HepG2 (cell line): ENCODE measurements around the gene PPEF2. TPM values are rescaled to one million over a fixed set of nuclear protein-coding genes. Genes with fewer than 3 reads are reported as not detected.

Experiments used
- ATAC-seq: fragments of 200-7000 bp; cut with Tn5 transposase; 3 replicates; pipeline ENCODE4 v1.9.1; 2020; ENCODE audit warnings: mild to moderate bottlenecking, moderate library complexity
- BruUV-seq: library from RNA; stranded (reverse); fragments of 400-500 nt; replicated peaks from 2 replicates; lab custom pipeline; 2021; lab: Mats Ljungman, UMichigan
- CTCF ChIA-PET: fragments of 300-600 bp; formaldehyde crosslinking; extraction: SDS; loops from one replicate; lab custom pipeline; 2021; ENCODE audit warnings: low total read pairs, inconsistent platforms, low intra/inter-chr PET ratio; lab: Yijun Ruan, JAX
- POLR2A ChIA-PET: fragments of 350-600 bp; sonication (Branson Sonifier 250); formaldehyde crosslinking; loops from one replicate; lab custom pipeline; 2020; ENCODE audit warnings: antibody characterized with exemption, inconsistent platforms; lab: Yijun Ruan, JAX
- DNase-seq: peaks from one replicate; pipeline ENCODE4 v3.0.0-alpha.2; 2015; ENCODE audit warnings: low spot score
- FAIRE-seq: peaks from 3 replicates; lab custom pipeline; 2011; peaks lifted over from hg19 to GRCh38; lab: Jason Lieb, UNC
- H2AFZ ChIP-seq: one replicate; pipeline ENCODE4 v1.6.1; 2011; ENCODE audit warnings: low read length, inconsistent platforms
- H3K27ac ChIP-seq: fragments of 300-600 bp; 3 replicates; pipeline ENCODE4 v1.8.0; 2011; ENCODE audit warnings: mixed run types, mild to moderate bottlenecking, mixed read lengths, low read length, inconsistent platforms; ENCODE audit not compliant: insufficient read depth; ENCODE audit errors: extremely low read length
- H3K27me3 ChIP-seq, 2 experiments: fragments of 200-600 bp in 1 of 2; 2 replicates in 1 of 2; 3 replicates in 1 of 2; pipeline versions ENCODE4 v1.6.0 to v1.8.0; 2011; ENCODE audit warnings: low read length in 2 of 2, mild to moderate bottlenecking in 2 of 2, moderate library complexity in 2 of 2, inconsistent platforms in 1 of 2; ENCODE audit not compliant: insufficient read depth in 2 of 2, control insufficient read depth in 1 of 2
- H3K36me3 ChIP-seq, 2 experiments: fragments of 200-600 bp in 1 of 2; replicated peaks in 1 of 2; 2 replicates in 1 of 2; 3 replicates in 1 of 2; pipeline versions ENCODE4 v1.5.1 to v1.8.0; 2011; ENCODE audit warnings: low read length in 2 of 2, inconsistent platforms in 1 of 2; ENCODE audit not compliant: insufficient read depth in 2 of 2, control insufficient read depth in 1 of 2
- H3K4me1 ChIP-seq: 2 replicates; pipeline ENCODE4 v1.5.1; 2012; ENCODE audit warnings: low read length, inconsistent platforms; ENCODE audit not compliant: insufficient read depth
- H3K4me2 ChIP-seq: 2 replicates; pipeline ENCODE4 v1.6.0; 2011; ENCODE audit warnings: low read depth, low read length, inconsistent platforms
- H3K4me3 ChIP-seq, 3 experiments: fragments of 200-600 bp in 1 of 3; sonication (generic), shearing (Covaris generic) in 1 of 3; replicated peaks in 1 of 3; 2 replicates each; pipeline ENCODE4 v1.5.1; 2011 to 2016; ENCODE audit warnings: low read length in 3 of 3, inconsistent platforms in 2 of 3, low read depth in 2 of 3, mild to moderate bottlenecking in 2 of 3, control low read depth in 1 of 3, mixed read lengths in 1 of 3; ENCODE audit not compliant: insufficient read depth in 1 of 3
- H3K79me2 ChIP-seq: one replicate; pipeline ENCODE4 v1.6.1; 2011; ENCODE audit warnings: low read length, inconsistent platforms; ENCODE audit not compliant: insufficient read depth
- H3K9ac ChIP-seq: 2 replicates; pipeline ENCODE4 v1.6.0; 2011; ENCODE audit warnings: mild to moderate bottlenecking, low read depth, low read length, inconsistent platforms; ENCODE audit not compliant: insufficient read depth
- H3K9me3 ChIP-seq: 2 replicates; pipeline ENCODE4 v1.5.1; 2012; ENCODE audit warnings: mild to moderate bottlenecking, low read length
- H4K20me1 ChIP-seq: 2 replicates; pipeline ENCODE4 v1.6.0; 2011; ENCODE audit warnings: inconsistent platforms, mild to moderate bottlenecking, low read length, moderate library complexity; ENCODE audit not compliant: insufficient read depth
- CBX5 ChIP-seq: sonication (generic); formaldehyde crosslinking; IDR thresholded peaks from 2 replicates; pipeline ENCODE4 v1.4.0; 2020; ENCODE audit warnings: missing genetic modification reagents, borderline replicate concordance
- FLYWCH1 ChIP-seq: sonication (generic); formaldehyde crosslinking; IDR thresholded peaks from 2 replicates; pipeline ENCODE4 v1.8.1; 2023; ENCODE audit warnings: mild to moderate bottlenecking, missing genetic modification reagents
- HDAC2 ChIP-seq: sonication (generic); formaldehyde crosslinking; IDR thresholded peaks from 2 replicates; pipeline ENCODE4 v1.4.0; 2020; ENCODE audit warnings: missing genetic modification reagents
- IRF9 ChIP-seq: sonication (generic); formaldehyde crosslinking; IDR thresholded peaks from 2 replicates; pipeline ENCODE4 v1.8.0; 2022; ENCODE audit warnings: missing genetic modification reagents, mild to moderate bottlenecking, borderline replicate concordance
- MAX ChIP-seq: IDR thresholded peaks from 2 replicates; pipeline ENCODE4 v1.6.1; 2012; ENCODE audit warnings: inconsistent platforms
- RELA ChIP-seq: sonication (generic); formaldehyde crosslinking; IDR thresholded peaks from 2 replicates; pipeline ENCODE4 v1.4.0; 2020; ENCODE audit warnings: missing genetic modification reagents
- ZBTB26 ChIP-seq: IDR thresholded peaks from 2 replicates; pipeline ENCODE4 v1.6.1; 2016; ENCODE audit warnings: missing compliant biosample characterization, missing genetic modification reagents, borderline replicate concordance
- ZBTB40 ChIP-seq, 2 experiments: fragments of 450-650 bp in 1 of 2; sonication (generic) in 1 of 2; formaldehyde crosslinking in 1 of 2; IDR thresholded peaks; 2 replicates each; pipeline versions ENCODE4 v1.6.1 to v1.8.0; 2016 to 2022; ENCODE audit warnings: antibody characterized with exemption in 1 of 2, mild to moderate bottlenecking in 1 of 2, missing genetic modification reagents in 1 of 2
- ZNF34 ChIP-seq: sonication (generic); formaldehyde crosslinking; IDR thresholded peaks from 2 replicates; pipeline ENCODE4 v1.4.0; 2020; ENCODE audit warnings: mild to moderate bottlenecking, missing genetic modification reagents, borderline replicate concordance
- ZNF552 ChIP-seq: sonication (generic); formaldehyde crosslinking; IDR thresholded peaks from 2 replicates; pipeline ENCODE4 v1.9.0; 2022; ENCODE audit warnings: missing genetic modification reagents, mild to moderate bottlenecking, borderline replicate concordance
- WGBS: methylation state at CpG from one replicate; pipeline ENCODE4 v1.1.6; 2017; ENCODE audit warnings: low lambda C conversion rate; 5-methylcytosine and 5-hydroxymethylcytosine counted together
- in situ Hi-C: cut with HindIII; loops from 2 replicates; pipeline ENCODE4 v1.10.0; 2017; ENCODE audit warnings: low pct_unique_long_range_greater_than_20kb; ENCODE audit not compliant: extremely low pct_ligation_motif_present
- intact Hi-C: fragments of 100-400 bp; cut with micrococcal nuclease; formaldehyde crosslinking; loops from one replicate; pipeline ENCODE4 v1.10.0; 2022; ENCODE audit not compliant: unreplicated experiment
- polyA plus RNA-seq, 8 experiments: library from polyadenylated mRNA; depleted of rRNA in 3 of 8; stranded (reverse) in 7 of 8; unstranded in 1 of 8; fragments of >200 nt; fragmentation: Illumina TruSeq in 4 of 8; extraction: Trizol in 4 of 8; gene quantifications; 2 replicates each; pipeline versions ENCODE4 v1.2.1 to v1.2.3, GENCODE V29; 2011 to 2016; ENCODE audit warnings: low read depth in 4 of 8, missing spikeins in 1 of 8, mixed read lengths in 1 of 8; ENCODE audit not compliant: insufficient read depth in 1 of 8
- total RNA-seq, 5 experiments: library from RNA; depleted of rRNA; stranded (reverse); fragments of >200 nt; fragmentation: Illumina TruSeq; extraction: Trizol; gene quantifications; 2 replicates each; pipeline ENCODE4 v1.2.3, GENCODE V29; 2016; ENCODE audit warnings: low read depth in 1 of 5

Gene PPEF2
- total and polyA plus RNA-seq, 2 of the 13 experiments (the other 11 are each of a cell fraction or from before 2014, with no cell fraction given), result 0.01 TPM; not detected in 1

- TF ChIP-seq ZBTB40 (IDR thresholded peaks at IDR 0.05) (no peak), ZBTB40 (CRISPR knock-in tag; IDR thresholded peaks at IDR 0.05) (no peak)
Observed at GRCh38 chr4:75831856-75832405, 70.3 kb downstream of the PPEF2 start (continued).

- H3K9ac ChIP-seq, result no peak overlapping the region
- H3K79me2 ChIP-seq, result no peaks in the 10 kb centered on the region
- ATAC-seq (no peak), DNase-seq (no peak), FAIRE-seq (no peak)
- intact Hi-C loops (no loop called here), in situ Hi-C loops (no loop called here)
- ChIA-PET POLR2A (no interaction called here), CTCF (no interaction called here)
- no peak overlapping the region for H3K27ac ChIP-seq
- 0% methylated on average over 1 of the region's 1 CpG for WGBS
- no TSS peak for BruUV-seq
- no peaks in the 10 kb centered on the region for H3K9me3 ChIP-seq
- no peaks in the 10 kb centered on the region for H3K27me3 ChIP-seq
- no peak overlapping the region for H3K4me2 ChIP-seq
- H3K4me3 ChIP-seq, result no peak overlapping the region
- no peaks in the 10 kb centered on the region for H4K20me1 ChIP-seq
- no peaks in the 10 kb centered on the region for H3K36me3 ChIP-seq
- peaks cover 13% of the 10 kb centered on the region; the same call in 1 of the 2 replicates for H3K4me1 ChIP-seq
- no peak overlapping the region for H2AFZ ChIP-seq
- TF ChIP-seq RELA (no peak), ZBTB26 (CRISPR knock-in tag) (no peak), CBX5 (CRISPR knock-in tag) (no peak), FLYWCH1 (no peak), MAX (no peak), ZNF34 (CRISPR knock-in tag) (no peak), HDAC2 (CRISPR knock-in tag) (no peak), IRF9 (CRISPR knock-in tag) (no peak), ZNF552 (no peak)
Observed at GRCh38 chr4:75830906-75831305, 71.3 kb downstream of the PPEF2 start.
